Measurements from ENCODE around the gene RET.

DNA sequence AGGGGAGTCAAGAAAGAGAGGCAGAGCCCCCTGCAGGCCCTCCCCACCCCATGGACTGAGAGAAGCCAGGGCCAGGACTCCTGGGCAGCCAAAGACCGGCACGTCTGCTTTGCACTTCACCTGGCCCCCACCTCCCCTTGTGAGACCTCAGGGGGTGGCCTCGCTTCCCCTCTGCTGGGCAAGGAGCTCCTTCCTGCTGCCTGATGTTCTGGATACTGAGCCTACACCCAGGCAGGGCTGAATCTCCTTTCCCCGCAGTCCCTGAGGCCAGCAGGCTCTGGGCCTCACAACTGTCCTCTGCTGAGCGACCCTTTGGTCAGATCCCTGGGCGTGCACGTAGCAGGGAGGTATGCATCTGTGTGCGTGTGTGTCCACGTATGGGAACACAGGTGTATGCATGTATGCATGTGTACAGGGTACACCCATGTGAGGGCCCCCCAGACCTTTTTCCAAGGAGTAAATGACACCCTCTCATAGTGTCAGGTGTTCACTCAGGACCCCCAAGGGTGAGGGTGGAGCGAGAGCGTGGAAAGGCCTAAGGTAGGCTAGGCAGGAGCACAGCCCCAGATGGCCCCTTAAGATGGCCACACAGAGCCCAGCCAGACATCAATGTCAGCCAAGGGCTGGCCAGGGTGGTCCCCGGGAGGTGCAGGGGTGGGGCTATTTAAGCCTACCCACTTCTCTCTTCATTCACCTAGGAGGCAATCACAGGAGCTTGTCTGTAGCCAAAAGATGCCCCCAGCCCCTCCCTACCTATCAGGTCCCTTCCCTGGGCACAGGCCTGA is 1.9 kb upstream of the RET start:
- no peak for TF ChIP-seq POLR2A (IDR thresholded peaks at IDR 0.05)
- TF ChIP-seq, protein P1, sequence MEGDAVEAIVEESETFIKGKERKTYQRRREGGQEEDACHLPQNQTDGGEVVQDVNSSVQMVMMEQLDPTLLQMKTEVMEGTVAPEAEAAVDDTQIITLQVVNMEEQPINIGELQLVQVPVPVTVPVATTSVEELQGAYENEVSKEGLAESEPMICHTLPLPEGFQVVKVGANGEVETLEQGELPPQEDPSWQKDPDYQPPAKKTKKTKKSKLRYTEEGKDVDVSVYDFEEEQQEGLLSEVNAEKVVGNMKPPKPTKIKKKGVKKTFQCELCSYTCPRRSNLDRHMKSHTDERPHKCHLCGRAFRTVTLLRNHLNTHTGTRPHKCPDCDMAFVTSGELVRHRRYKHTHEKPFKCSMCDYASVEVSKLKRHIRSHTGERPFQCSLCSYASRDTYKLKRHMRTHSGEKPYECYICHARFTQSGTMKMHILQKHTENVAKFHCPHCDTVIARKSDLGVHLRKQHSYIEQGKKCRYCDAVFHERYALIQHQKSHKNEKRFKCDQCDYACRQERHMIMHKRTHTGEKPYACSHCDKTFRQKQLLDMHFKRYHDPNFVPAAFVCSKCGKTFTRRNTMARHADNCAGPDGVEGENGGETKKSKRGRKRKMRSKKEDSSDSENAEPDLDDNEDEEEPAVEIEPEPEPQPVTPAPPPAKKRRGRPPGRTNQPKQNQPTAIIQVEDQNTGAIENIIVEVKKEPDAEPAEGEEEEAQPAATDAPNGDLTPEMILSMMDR (IDR thresholded peaks at IDR 0.05) = no peak
